ENCODE data around the gene GHRH.

The GHRH gene

DNA sequence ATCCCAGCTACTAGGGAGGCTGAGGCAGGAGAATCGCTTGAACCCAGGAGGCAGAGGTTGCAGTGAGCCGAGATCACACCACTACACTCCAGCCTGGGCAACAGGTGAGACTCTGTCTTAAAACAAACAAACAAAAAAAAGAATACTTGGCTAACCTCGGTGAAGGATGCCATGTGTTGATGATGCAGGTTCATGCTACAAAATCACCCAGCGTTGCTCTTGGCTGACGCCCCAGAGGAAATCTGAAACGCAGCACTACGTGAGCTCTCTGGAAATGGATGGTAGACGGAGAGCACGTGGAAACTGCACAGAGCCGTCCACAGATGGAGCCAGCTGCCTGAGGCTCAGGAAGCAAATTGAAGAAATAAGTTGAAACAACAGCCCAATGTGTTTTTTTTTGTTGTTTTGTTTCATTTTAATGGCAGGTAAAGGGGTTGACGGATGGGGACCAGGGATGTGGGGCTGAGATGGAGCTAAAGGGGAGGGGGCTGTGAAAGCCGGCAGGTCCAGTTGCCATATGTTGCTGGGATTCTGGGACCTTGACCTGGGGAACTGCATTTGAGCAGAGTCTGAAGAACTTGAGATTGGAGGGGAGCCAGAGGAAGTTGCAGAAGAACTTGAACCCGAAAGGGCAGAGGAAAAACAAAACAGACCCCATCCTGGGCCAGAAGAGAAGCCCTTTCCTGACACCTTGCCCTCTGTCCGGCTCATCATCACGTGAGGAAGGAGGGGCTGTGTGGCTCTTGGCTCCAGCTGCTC is 15.1 kb upstream of the GHRH start:
- no peak overlapping the region for H3K4me3 ChIP-seq (ENCODE audit: control insufficient read depth, low read depth, low read length)
- TF ChIP-seq, protein P1, sequence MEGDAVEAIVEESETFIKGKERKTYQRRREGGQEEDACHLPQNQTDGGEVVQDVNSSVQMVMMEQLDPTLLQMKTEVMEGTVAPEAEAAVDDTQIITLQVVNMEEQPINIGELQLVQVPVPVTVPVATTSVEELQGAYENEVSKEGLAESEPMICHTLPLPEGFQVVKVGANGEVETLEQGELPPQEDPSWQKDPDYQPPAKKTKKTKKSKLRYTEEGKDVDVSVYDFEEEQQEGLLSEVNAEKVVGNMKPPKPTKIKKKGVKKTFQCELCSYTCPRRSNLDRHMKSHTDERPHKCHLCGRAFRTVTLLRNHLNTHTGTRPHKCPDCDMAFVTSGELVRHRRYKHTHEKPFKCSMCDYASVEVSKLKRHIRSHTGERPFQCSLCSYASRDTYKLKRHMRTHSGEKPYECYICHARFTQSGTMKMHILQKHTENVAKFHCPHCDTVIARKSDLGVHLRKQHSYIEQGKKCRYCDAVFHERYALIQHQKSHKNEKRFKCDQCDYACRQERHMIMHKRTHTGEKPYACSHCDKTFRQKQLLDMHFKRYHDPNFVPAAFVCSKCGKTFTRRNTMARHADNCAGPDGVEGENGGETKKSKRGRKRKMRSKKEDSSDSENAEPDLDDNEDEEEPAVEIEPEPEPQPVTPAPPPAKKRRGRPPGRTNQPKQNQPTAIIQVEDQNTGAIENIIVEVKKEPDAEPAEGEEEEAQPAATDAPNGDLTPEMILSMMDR (conservative IDR thresholded peaks at IDR 0.05; ENCODE audit: control insufficient read depth, insufficient read depth, low read depth, low read length), result peak; percentile 42
- peak; percentile 89 for DNase-seq (ENCODE audit: low read depth)

DNA sequence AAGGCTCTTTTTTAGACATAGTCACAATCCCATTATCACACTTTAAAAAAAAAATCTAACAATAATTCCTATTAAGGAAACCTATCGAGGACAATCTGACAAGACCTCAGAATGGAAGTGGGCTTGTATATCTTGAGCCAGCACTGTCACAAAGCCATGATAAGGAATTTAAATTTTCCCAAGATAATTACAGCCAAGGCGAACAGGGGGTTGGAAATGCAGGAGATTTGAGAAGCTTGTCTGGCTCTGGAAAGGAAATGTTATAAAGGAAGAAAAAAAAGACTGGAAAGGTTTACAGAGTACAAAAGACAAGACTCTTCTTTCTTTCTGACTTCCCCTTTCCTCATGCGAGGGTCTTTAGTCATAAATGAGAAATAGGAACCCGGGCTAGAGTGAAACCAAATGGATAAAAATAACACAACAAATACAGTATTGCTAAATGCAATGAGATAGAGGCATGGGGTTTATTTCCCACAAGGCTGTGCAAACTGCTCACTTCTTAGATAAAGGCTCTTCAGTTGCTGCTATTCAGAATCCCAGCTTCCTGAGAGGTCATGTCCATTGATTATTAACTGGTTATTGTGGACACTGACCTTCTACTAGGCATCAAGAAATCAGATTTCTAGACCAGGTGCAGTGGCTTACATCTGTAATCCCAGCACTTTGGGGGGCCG is 13.4 kb upstream of the GHRH start:
- TF ChIP-seq, protein P1 (conservative IDR thresholded peaks at IDR 0.05; ENCODE audit: control insufficient read depth, insufficient read depth, low read depth, low read length), result no peak
- no peak for DNase-seq (ENCODE audit: low read depth)
- no peak overlapping the region for H3K4me3 ChIP-seq (ENCODE audit: control insufficient read depth, low read depth, low read length)

DNA sequence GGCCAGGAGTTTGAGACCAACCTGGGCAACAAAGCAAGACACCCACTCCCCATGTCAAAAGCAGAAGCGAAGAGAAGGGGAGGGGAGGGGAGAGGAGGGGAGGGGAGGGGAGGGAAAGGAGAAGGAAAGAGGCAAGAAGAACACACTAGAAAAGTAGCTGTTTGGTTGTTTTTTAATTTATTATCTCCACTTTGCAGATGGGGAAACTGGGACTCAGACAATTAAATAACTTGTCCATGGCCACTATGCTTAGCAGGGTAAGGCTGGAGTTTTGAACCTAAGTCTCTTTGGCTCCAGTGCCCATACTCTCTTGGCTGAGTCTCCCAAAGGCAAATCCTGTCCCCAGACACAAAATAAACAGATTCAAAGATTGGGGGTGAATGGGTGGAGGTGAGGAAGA is 12.4 kb upstream of the GHRH start:
- H3K4me3 ChIP-seq (ENCODE audit: control insufficient read depth, low read depth, low read length), result no peak overlapping the region
- DNase-seq (ENCODE audit: low read depth), result no peak
- TF ChIP-seq, protein P1 (conservative IDR thresholded peaks at IDR 0.05; ENCODE audit: control insufficient read depth, insufficient read depth, low read depth, low read length), result no peak

DNA sequence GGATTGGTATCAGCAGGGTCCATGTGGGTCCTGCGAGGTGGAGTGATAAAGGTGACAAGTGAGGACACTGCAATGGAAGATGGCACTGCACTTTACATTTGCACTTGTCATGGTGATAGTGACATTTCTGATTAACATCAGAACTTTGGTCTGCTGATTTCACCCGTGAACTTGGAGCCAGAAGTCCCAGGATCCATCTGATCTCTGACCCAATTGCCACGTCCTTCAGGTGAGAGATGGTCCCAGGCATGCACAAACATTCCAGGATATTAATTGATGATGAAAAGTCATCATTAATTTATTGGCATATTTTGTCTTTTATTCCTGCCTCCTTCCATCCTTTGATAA is 9.8 kb upstream of the GHRH start:
- TF ChIP-seq, protein P1 (conservative IDR thresholded peaks at IDR 0.05; ENCODE audit: control insufficient read depth, insufficient read depth, low read depth, low read length), result no peak
- H3K4me3 ChIP-seq (ENCODE audit: control insufficient read depth, low read depth, low read length), result no peak overlapping the region
- no peak for DNase-seq (ENCODE audit: low read depth)

DNA sequence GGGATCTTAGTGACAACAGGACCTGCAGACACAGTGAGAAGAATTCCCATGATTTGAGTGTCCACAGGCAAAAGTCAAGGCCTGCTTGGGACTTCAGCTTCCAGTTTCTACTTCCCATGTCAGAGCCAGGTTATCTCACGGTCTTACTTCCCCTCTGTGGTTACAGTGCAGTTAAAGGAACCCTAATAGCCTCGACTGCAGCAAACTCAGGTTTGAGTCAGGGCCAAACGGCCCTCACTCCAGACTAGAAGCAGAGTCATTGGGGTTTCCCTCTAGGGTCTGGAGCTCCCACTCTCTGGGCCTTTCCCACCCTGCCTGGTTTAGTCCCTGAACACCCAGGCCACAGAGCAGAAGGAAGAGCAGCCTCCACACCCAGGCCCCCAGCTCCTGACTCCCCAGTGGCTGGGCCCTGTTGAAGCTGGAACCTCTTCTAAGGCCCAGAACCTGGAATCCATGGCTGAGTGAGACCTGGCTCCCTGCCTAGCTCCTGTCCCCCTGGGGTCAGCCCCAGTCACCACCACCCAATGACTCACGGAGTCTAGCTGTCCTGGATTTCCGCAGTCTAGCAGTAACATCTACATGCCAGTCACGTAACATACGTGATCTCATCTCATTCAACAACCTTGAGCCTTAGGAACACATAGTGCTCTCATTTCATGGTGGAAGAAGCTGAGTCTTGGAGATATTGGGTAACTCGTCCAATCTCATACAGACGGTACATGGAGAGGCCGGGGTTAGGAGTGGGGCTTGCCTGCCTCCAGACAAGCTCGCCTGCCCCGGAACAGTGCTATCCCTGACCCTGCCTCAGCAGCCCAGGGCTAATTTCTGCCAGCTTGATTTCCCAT is 9.2 kb upstream of the GHRH start:
- TF ChIP-seq, protein P1 (conservative IDR thresholded peaks at IDR 0.05; ENCODE audit: control insufficient read depth, insufficient read depth, low read depth, low read length), result no peak
- H3K4me3 ChIP-seq (ENCODE audit: control insufficient read depth, low read depth, low read length), result no peak overlapping the region
- DNase-seq (ENCODE audit: low read depth), result peak; percentile 8

DNA sequence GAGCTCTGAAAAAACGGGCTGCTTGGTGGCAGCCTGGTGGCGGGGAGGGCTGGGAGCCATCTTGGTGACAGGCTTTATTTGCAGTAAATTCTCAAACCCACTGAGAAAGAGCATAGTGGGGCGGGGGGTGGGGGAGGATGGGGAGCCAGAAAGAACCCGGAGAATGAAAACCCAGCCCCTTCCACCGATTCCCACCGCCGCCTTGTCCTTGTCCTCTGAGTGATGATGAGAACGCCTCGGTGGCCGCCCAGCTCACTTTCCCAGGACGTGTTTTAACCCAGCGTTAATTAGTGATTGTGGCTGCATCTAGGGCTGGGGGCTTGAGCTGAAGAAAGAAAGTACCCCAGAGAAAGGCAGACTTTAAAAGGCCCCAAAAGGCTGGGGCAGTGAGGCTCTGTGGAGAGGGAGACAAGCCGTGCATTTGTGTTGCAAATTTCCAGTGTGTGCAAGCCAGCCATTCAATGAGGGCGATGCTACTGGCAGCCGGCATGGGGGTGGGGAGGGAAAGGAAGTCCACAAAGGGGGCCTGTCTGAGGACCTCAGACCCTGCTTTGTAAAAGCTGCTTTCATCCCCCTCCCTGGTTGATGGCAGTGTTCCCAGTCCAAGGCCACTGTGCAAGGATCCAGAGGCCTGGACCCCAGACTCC is 6.2 kb upstream of the GHRH start:
- DNase-seq (ENCODE audit: low read depth), result no peak
- H3K4me3 ChIP-seq (ENCODE audit: control insufficient read depth, low read depth, low read length), result no peak overlapping the region
- TF ChIP-seq, protein P1 (conservative IDR thresholded peaks at IDR 0.05; ENCODE audit: control insufficient read depth, insufficient read depth, low read depth, low read length), result no peak
